ENCODE measurements around the gene AACS.

- TF ChIP-seq EP300 (IDR thresholded peaks at IDR 0.05) (no peak), CTCF (IDR thresholded peaks at IDR 0.05) (no peak)
Measured at GRCh38 chr12:125113263-125113662, 48.0 kb downstream of the AACS start.

All from tibial nerve (tissue), 4 donors.